HG02938 (cell line): ENCODE measurements around the gene CFAP58.
A peak's percentile ranks its signal among the peaks of the same experiment; 100 is the strongest.

ENCODE experiments used
- ATAC-seq: cut with Tn5 transposase; IDR thresholded peaks from one replicate; pipeline ENCODE4 v1.9.1; 2021; ENCODE audit warnings: mild to moderate bottlenecking, moderate library complexity; ENCODE audit not compliant: unreplicated experiment

CFAP58 gene

DNA sequence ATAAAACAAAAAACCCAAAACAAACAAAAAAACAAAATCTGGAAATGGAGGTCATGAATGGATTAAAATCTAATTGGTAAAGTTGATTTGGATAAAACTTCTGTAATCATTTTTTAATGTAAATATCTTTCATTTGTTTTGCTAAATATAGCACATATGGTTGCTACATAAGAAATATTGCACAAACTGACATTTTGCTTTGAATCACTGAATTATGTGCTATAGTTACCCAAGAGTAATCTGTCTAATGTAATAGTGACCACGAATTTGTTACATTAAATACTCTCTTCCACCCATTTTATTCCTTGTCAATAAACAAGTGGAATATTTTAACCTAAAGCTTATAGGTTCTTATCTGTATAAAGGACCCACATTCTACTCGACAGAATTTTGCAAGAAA, 6.2 kb downstream of the CFAP58 start:
- no peak for ATAC-seq

GRCh38 chr10:104367904-104368303, 14.3 kb downstream of the CFAP58 start:
- ATAC-seq: no peak

GRCh38 chr10:104368381-104368780, 14.7 kb downstream of the CFAP58 start:
- ATAC-seq: no peak

DNA sequence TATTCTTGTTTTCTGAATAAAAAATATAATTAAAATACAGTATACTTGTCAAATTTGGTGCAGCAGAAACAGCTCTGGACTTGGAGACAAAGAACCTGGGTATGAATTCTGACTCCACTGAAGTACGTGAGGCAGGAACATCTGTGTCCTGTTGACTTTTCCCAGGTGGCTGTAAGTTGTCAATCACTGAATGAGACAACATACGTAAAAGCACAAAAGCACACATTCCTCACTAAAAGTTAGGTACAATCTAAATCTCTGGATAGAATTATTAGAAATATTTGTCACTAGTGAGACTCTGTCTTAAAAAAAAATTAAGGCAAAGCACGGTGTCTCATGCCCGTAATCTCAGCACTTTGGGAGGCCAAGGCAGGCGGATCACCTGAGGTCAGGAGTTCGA, 18.1 kb downstream of the CFAP58 start:
- ATAC-seq: no peak

- ATAC-seq: no peak
Observed at GRCh38 chr10:104374591-104374990, 21.0 kb downstream of the CFAP58 start.

GRCh38 chr10:104376784-104377300, 23.2 kb downstream of the CFAP58 start:
- no peak for ATAC-seq

- no peak for ATAC-seq
Observed at GRCh38 chr10:104380336-104380735, 26.7 kb downstream of the CFAP58 start.

- ATAC-seq: peak; percentile 79
Observed at GRCh38 chr10:104387130-104387888, 33.7 kb downstream of the CFAP58 start.

- ATAC-seq: no peak
Observed at GRCh38 chr10:104388830-104389229, 35.2 kb downstream of the CFAP58 start.

GRCh38 chr10:104391150-104391968, 37.7 kb downstream of the CFAP58 start:
- ATAC-seq: no peak

DNA sequence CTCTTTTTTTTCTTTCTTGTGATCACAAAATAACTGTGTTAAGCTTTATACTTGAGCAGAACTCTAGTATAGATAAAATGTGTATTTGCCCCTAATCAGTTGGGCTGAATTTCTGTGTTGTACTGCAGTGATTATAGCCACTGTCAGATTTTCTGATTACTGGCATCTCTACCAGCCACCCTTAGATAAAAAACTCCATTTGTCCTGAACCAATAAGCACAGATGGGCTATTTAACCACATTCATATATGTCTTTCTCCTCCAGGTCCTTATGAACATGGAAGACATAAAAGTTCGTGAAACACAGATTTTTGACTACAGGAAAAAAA, 38.3 kb downstream of the CFAP58 start:
- no peak for ATAC-seq

DNA sequence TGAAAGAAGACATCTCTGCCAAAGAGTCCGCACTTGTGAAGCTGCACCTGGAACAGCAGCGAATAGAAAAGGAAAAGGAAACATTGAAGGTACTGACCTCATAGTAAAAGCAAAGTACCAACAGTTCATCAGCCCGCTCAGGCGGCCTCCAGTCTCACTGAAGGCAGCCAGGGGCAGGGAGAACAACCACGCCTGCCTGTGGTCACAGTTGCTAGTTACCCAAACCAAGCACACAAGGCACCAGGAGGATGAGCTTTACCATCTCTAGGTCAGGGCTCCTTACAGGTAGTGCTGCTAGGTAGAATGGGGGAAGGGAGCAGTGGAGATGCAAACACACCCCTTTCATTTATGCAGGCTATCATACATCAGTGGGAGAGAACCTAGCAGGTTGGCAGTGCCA, 39.8 kb downstream of the CFAP58 start:
- ATAC-seq: no peak

- no peak for ATAC-seq
Observed at GRCh38 chr10:104396581-104396980, 42.9 kb downstream of the CFAP58 start.

DNA sequence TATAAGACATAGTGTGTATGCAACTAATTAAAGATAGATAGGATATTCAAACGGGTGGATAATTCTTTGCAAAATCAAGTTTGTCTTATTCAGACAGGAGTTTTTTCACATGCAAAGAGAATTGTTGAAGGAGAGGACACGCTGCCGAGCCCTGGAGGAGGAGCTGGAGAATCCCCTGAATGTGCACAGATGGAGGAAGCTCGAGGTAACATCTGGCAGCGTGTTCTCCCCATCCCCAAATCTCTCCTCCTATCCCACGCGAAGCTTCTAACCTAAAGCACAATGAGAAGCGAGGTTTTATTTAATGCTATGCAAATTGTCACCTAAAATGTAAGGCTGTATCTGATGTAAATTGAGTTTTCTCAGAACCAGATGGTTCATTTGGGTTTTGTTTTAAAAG, 50.0 kb downstream of the CFAP58 start:
- ATAC-seq: no peak

GRCh38 chr10:104406715-104407650, 53.4 kb downstream of the CFAP58 start:
- ATAC-seq: no peak

DNA sequence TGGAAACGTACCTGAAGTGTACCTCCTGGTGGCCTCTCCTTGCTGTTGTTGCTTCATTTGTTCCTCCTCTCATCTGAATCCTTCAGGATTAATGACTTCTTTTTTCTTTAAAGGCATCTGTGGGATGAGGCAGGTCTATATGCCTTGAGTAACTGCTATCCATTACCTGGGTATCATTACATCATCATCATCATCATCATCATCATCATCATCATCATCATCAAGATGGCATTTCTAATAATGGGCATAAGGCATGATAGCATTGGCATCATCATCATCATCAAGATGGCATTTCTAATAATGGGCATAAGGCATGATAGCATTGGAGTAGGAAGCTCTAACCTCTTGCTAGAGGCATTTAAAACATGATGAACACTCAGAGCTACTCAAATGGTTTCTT, 59.9 kb downstream of the CFAP58 start:
- ATAC-seq: no peak

- no peak for ATAC-seq
Observed at GRCh38 chr10:104415526-104416165, 62.0 kb downstream of the CFAP58 start.

DNA sequence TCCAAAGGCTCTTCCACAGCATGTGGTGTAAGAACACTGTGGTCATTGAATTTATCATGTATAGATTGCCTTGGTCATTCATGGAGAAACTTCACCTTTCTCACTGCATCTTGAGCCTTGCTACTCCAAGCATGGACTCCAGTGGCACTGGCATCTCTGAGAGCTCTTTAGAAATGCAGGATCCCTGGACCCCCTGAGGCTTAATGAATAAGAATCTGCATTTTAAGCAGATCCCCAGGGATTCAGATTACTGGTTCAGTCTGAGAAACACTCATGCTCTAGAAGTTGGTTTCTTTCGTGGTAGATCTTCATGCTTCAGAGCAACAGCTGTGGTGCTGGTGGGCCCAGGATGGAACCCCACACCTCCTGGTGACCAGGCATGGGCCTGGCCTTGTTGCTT, 63.2 kb downstream of the CFAP58 start:
- no peak for ATAC-seq

DNA sequence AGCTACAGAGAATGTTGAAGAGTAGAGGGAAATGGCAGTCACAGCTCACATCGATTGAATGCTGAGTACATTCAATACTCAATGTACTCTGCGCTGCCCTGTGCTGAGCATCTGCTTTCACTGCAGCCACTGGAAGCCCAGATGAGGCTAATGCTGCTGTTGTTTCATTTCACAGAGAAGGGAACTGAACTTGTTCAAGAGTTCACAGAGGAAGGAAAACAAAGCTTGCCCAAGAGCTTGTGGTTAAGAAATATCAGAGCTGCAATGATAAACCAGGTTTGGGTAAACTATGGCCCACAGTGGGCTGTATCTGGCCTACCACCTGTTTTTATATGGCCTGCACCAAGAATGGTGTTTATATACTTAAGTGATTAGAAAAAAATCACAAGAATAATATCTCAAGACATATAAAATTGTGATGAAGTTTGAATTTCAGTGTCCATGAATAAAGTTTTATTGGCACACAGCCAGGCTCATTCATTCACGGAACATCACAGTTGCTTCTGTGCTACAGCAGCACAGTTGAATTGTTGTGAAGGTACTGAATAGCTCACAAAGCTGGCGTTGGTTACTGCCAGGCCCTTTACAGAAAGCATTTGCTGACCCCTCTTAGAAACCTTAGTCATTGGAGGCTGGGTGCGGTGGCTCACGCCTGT, 64.1 kb downstream of the CFAP58 start:
- no peak for ATAC-seq

DNA sequence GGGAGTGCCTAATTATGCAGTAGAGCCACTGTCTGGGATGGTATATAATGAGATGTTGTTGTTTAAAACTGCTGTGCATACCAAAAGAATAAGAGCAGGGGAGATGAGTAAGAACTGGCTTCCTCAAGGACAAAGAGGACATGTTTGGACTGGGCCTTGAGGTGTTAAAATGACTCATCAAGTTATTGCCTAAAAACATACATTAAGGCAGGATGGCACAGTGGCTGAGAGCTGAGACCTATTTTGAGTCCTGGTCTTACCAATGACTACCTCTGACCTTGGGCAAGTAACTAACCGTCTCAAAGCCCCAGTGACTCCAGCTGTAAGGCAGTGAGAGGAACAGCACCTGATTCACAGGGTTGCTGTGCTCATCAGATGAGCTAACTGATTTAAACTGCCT, 71.1 kb downstream of the CFAP58 start:
- ATAC-seq: peak; percentile 98
